Breast epithelium (tissue), 4 donors: Measurements from ENCODE around the gene ZC3H12D. TPM values are rescaled to one million over a fixed set of nuclear protein-coding genes. Genes with fewer than 3 reads are reported as not detected.
"Not testable (repeated sequence)": the region's sequence is repeated elsewhere in the genome, so short reads cannot be mapped to it uniquely, and the experiment has no call there.

ENCODE experiments used
- DNase-seq, 2 donors: peaks; one replicate each; pipeline ENCODE4 v3.0.0-alpha.2; 2019; ENCODE audit warnings: low spot score in 2 of 2
- H3K27ac ChIP-seq, 2 donors: fragments of 200-600 bp; sonication (generic) in 1 of 2; one replicate each; pipeline ENCODE4 v1.5.1; 2016 to 2019; ENCODE audit warnings: mild to moderate bottlenecking in 1 of 2
- H3K27me3 ChIP-seq, 2 donors: fragments of 200-600 bp; sonication (generic) in 1 of 2; one replicate each; pipeline versions ENCODE4 v1.5.1 to v1.6.0; 2017 to 2019; ENCODE audit warnings: control low read depth in 1 of 2, mild to moderate bottlenecking in 1 of 2
- H3K36me3 ChIP-seq: fragments of 200-600 bp; one replicate; pipeline ENCODE4 v1.5.1; 2019
- H3K4me1 ChIP-seq, 2 donors: fragments of 200-600 bp; sonication (generic); one replicate each; pipeline ENCODE4 v1.5.1; 2016 to 2019; ENCODE audit warnings: control low read depth in 1 of 2
- H3K4me3 ChIP-seq, 3 donors: fragments of 200-600 bp; sonication (generic); 1 replicate in 2 of 3; 2 replicates in 1 of 3; pipeline ENCODE4 v1.5.1; 2016 to 2019; ENCODE audit warnings: mild to moderate bottlenecking in 3 of 3, moderate library complexity in 2 of 3
- H3K9me3 ChIP-seq, 2 donors: fragments of 200-600 bp; sonication (generic) in 1 of 2; one replicate each; pipeline ENCODE4 v1.5.1; 2016 to 2019; ENCODE audit warnings: control low read depth in 1 of 2
- POLR2A ChIP-seq: fragments of 450-650 bp; IDR thresholded peaks from one replicate; pipeline ENCODE4 v1.6.1; 2016; ENCODE audit warnings: antibody characterized with exemption, mild to moderate bottlenecking, moderate library complexity
- POLR2AphosphoS5 ChIP-seq, 3 donors: sonication (generic); formaldehyde crosslinking; IDR thresholded peaks; one replicate each; pipeline ENCODE4 v1.6.1; 2017; ENCODE audit warnings: antibody characterized with exemption in 3 of 3
- intact Hi-C: fragments of 100-400 bp; cut with DNase I; formaldehyde crosslinking; loops from one replicate; pipeline ENCODE4 v1.15.1; 2023; ENCODE audit warnings: low total_unique reads
- total RNA-seq, 3 donors: library from RNA; depleted of rRNA; stranded (reverse); fragments of >200 nt; gene quantifications; one replicate each; pipeline ENCODE4 v1.1.0, GENCODE V29; 2016
- TF ChIP-seq, protein P1 (sequence below), 3 donors: fragments of 450-650 bp; IDR thresholded peaks; one replicate each; pipeline ENCODE4 v1.5.1; 2016 to 2017; ENCODE audit warnings: antibody characterized with exemption in 3 of 3, mild to moderate bottlenecking in 3 of 3, moderate library complexity in 3 of 3

The ZC3H12D gene
- total RNA-seq, 3 donors from 2014 or later: 2.3 to 6.4 (median 3.8) TPM

DNA sequence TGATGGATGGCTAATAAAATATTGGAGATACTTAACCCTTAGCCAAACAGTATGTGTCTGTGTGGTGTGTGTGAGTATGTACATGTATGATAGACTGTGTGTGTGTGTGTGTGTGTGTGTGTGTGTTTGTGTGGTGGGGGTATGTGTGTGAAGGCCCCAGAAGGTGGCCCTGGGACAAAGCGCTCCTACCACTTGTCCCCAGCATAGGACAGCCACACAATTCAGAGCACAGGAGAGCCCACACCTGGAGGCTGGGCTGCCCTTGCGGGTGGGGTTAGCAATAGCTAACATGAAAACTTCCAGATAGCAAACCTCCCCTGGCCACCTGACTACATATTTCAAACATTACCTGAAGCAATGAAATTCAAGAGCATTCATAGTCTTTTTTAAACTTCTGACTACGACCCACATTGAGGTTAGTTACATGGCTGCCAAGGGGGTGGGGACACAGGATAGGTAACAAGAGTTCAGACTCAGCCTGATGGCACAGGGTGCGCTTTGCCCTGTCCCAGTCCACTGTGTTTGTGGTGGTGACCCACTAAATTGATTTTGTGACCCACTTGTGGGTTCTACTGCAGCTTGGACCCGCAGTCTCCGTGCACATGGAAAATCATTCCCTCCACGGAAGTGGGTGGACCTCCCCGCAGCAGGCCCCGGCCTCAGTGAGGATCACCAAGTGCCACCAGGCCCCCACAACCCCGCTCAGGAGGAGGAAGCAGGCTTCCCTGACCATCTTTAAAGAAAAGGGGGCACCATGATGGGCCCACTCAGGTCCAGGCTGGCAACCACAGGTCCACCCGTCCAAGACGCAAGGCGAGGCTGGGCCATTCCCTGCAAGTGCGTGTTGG lies 34.8 kb downstream of the ZC3H12D start:
- DNase-seq: no peak
- no peaks in the 10 kb centered on the region for H3K27me3 ChIP-seq
- no peak for TF ChIP-seq POLR2A
- no peak for TF ChIP-seq POLR2AphosphoS5 (IDR thresholded peaks at IDR 0.05)
- TF ChIP-seq, protein P1, sequence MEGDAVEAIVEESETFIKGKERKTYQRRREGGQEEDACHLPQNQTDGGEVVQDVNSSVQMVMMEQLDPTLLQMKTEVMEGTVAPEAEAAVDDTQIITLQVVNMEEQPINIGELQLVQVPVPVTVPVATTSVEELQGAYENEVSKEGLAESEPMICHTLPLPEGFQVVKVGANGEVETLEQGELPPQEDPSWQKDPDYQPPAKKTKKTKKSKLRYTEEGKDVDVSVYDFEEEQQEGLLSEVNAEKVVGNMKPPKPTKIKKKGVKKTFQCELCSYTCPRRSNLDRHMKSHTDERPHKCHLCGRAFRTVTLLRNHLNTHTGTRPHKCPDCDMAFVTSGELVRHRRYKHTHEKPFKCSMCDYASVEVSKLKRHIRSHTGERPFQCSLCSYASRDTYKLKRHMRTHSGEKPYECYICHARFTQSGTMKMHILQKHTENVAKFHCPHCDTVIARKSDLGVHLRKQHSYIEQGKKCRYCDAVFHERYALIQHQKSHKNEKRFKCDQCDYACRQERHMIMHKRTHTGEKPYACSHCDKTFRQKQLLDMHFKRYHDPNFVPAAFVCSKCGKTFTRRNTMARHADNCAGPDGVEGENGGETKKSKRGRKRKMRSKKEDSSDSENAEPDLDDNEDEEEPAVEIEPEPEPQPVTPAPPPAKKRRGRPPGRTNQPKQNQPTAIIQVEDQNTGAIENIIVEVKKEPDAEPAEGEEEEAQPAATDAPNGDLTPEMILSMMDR (IDR thresholded peaks at IDR 0.05): no peak
- H3K36me3 ChIP-seq: no peaks in the 10 kb centered on the region
- no peak overlapping the region for H3K27ac ChIP-seq
- H3K4me1 ChIP-seq: peaks cover 13 to 15% of the 10 kb centered on the region in 2 donors
- no peaks in the 10 kb centered on the region for H3K9me3 ChIP-seq
- peak overlapping the region; percentile 40 to 80 (median 48) for H3K4me3 ChIP-seq
- intact Hi-C loops: no loop called here

DNA sequence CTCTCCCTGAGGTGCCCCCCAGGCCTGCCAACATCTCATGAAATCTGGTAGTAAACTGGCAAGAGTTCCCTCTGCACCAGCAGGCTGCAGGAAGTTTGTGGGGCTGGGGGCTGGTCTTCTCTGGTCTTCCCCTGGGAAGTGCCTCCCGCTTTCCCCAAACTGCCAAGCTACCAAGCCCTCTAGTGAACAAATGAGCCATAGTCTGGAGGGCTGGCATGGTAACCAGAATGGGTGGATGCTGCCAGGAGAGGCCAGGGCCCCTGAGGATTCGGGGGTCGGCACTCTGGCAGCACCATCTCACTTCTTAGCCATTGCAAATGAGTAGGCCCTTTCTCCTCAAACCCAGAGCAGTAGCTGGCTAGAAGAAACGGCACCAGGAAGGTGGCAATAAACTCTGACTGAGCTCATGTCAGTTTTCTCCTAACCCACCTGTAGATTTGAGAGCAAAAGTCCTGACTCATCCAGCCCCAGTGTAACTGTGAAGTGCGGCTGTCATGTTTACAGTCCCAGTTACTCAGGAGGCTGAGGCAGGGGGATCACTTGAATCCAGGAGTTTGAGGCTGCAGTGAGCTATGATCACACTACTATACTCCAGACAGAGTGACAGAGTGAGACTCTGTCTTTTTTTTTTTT lies 35.9 kb downstream of the ZC3H12D start:
- Histone ChIP-seq H3K27ac (no peak overlapping the region), H3K27me3 (no peaks in the 10 kb centered on the region)

DNA sequence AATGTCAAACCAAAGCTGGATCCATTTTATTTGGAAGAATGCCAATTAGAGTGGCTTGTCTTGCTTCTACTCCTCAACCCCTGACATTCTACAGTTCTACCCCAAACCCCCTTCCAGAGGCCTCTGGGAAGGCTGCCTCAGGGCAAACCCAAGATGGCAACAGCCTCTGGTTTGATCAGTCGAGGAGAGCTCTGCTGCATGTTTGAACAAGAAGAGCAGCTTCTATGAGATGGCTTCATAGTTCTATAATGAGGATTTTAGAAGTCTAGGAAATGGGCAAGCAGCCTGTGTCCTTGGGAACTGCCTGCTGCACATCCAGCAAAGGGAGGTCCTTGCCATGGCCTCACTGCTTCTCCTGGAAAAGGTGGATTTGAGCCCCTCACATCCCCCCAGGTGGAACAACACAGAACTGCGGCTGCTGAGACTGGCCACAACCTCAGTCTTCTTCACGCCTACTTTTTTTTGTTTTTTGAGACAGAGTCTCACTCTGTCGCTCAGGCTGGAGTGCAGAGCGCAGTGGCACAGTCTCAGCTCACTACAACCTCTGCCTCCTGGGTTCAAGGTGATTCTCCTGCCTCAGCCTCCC lies 37.9 kb downstream of the ZC3H12D start:
- DNase-seq: no peak
- Histone ChIP-seq H3K9me3 (no peaks in the 10 kb centered on the region), H3K4me1 (no peaks in the 10 kb centered on the region), H3K27ac (no peak overlapping the region), H3K4me3 (no peak overlapping the region), H3K36me3 (no peaks in the 10 kb centered on the region), H3K27me3 (no peaks in the 10 kb centered on the region)
- intact Hi-C loops: no loop called here
- no peak for TF ChIP-seq POLR2A
- no peak for TF ChIP-seq POLR2AphosphoS5 (IDR thresholded peaks at IDR 0.05)
- TF ChIP-seq, protein P1 (IDR thresholded peaks at IDR 0.05): no peak

More for the DNA sequence above, 35.9 kb downstream of the ZC3H12D start:
- H3K9me3 ChIP-seq: no peaks in the 10 kb centered on the region
- no peaks in the 10 kb centered on the region for H3K36me3 ChIP-seq
- no peak overlapping the region for H3K4me3 ChIP-seq
- H3K4me1 ChIP-seq: peaks cover 4 to 6% of the 10 kb centered on the region in 2 donors
- no peak for DNase-seq
- intact Hi-C loops: no loop called here
- TF ChIP-seq POLR2A (no peak), POLR2AphosphoS5 (IDR thresholded peaks at IDR 0.05) (no peak)
- TF ChIP-seq, protein P1 (IDR thresholded peaks at IDR 0.05): no peak

DNA sequence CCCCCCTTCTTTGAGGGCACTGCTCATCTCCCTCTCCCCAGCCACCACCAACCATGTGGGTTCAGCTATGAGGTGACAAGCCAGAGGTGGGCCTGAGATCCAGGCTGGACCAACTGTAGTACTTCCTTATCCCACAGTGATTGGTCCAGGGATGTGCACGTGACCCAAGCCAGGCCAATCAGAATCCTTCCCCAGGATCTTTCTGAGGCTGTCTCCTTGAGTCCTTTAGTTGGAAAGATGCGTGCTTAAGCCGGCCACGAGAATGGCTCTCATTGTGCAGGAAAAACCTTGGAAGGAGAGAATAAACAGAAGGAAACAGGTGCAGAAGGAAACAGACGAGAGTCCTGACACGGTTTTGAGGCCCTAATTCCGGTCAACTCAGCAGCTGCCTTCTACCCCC lies 39.2 kb downstream of the ZC3H12D start:
- TF ChIP-seq POLR2A (no peak), POLR2AphosphoS5 (IDR thresholded peaks at IDR 0.05) (no peak)
- TF ChIP-seq, protein P1 (IDR thresholded peaks at IDR 0.05): no peak
- Histone ChIP-seq H3K4me3 (no peak overlapping the region), H3K4me1 (no peaks in the 10 kb centered on the region), H3K36me3 (no peaks in the 10 kb centered on the region), H3K27ac (no peak overlapping the region), H3K27me3 (no peaks in the 10 kb centered on the region), H3K9me3 (no peaks in the 10 kb centered on the region)
- intact Hi-C loops: no loop called here
- no peak for DNase-seq

DNA sequence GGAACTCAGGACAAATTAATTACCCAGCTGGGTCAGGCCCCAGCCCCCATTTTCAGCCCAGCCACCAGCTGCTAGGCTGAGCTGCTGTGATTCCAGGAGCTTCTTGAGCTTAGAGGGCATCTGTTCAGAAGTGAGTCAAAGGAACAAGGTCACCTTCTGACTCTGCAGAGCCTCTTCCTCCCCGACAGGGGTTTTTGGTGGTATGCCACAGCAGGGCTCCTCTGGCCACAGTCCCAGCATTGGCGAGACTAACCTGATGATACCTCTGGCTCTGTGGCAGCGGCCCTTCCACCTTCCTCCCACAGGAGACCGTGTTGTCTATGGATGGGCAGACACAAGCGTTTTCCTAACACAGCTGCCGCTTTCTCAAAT lies 39.7 kb downstream of the ZC3H12D start:
- intact Hi-C loops: no loop called here
- Histone ChIP-seq H3K36me3 (no peaks in the 10 kb centered on the region), H3K9me3 (no peaks in the 10 kb centered on the region), H3K4me1 (no peaks in the 10 kb centered on the region), H3K27me3 (no peaks in the 10 kb centered on the region), H3K4me3 (no peak overlapping the region), H3K27ac (no peak overlapping the region)
- TF ChIP-seq POLR2AphosphoS5 (IDR thresholded peaks at IDR 0.05) (no peak), POLR2A (no peak)
- TF ChIP-seq, protein P1 (IDR thresholded peaks at IDR 0.05): no peak
- no peak for DNase-seq

DNA sequence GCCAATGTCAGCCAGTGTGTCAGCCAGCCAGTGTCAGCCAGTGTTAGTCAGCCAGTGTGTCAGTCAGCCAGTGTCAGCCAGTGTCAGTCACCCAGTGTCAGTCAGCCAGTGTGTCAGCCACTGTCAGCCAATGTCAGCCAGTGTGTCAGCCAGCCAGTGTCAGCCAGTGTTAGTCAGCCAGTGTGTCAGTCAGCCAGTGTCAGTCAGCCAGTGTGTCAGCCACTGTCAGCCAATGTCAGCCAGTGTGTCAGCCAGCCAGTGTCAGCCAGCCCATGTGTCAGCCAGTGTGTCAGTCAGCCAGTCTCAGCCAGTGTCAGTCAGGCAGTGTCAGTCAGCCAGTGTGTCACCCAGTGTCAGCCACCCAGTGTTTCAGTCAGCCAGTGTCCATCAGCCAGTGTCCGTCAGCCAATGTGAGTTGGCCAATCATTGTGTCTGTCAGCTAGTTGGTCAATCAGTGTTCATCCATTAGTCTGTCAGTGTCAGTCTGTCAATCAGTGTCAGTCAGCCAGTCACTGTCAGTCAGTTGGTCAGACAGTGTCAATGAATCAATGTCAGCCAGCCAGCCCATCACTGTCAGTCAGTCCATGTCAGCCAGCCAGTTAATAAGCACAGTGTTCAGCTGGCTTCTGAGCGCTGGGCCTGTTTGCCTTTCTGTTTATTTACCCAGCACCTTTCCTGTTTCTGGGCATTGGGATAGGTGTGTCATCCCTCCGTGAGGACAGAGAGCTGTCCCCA lies 40.3 kb downstream of the ZC3H12D start:
- DNase-seq, intact Hi-C loops, H3K4me1 ChIP-seq, H3K27me3 ChIP-seq, H3K27ac ChIP-seq, H3K9me3 ChIP-seq, H3K4me3 ChIP-seq, H3K36me3 ChIP-seq: not testable (repeated sequence)
